Measurements from ENCODE around the gene VSTM4. TPM values are rescaled to one million over a fixed set of nuclear protein-coding genes. Genes with fewer than 3 reads are reported as not detected.

Gene VSTM4
- total RNA-seq, 1 donor from 2014 or later, result 12.2 TPM

DNA sequence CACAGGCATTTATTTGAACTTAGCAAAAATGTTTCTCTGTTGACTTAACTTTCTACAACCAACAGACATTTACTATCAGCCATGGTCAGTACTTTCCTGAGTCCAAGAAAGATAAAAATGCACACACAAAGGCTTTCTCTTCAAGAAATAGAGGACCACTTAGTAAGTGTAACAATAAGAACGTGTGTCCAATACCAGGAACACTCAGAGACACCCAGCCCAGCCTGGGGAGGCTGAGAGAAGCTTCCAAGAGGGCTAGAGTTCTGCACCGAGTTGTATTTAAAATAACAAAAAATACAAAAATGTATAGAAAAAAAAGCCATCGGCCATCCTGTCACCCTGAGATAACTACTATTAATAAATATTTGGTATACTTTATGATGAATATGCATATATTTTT, 35.8 kb downstream of the VSTM4 start:
- intact Hi-C loops (cut with micrococcal nuclease), result no loop called here
- ATAC-seq (no peak), DNase-seq (no peak)

DNA sequence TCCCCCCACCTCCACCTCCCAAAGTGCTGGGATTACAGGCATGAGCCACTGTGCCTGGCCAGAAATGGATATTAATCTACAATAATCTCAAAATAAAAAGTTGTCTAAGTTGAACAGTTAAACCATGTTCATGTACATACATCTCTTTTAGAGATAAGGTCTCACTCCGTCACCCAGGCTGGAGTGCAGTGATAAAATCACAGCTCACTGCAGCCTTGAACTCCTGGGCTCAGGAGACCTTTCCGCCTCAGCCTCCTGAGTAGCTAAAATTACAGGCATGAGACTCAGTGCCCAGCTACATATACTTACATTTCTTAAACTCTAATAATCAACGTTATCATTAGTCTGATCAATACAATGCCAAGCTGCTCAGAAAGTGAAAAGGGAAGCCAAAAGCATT, 36.2 kb downstream of the VSTM4 start:
- DNase-seq (no peak), ATAC-seq (no peak)
- intact Hi-C loops (cut with micrococcal nuclease), result no loop called here

DNA sequence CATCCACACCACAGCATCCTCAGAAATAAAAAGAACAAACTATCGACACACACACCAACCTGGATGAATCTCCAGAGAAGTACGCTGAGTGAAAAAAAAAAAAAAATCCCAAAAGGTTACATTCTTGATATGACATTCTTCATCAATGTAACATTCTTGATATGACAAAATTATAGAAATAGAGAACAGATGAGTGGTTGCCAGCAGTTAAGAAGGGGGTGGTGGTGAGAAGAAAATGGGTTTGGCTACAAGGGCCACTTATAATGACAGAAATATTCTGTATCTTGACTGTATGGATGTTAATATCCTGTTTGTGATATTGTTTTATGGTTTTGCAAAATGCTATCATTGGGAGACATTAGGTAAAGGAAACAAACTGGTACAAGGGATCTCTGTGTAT, 36.9 kb downstream of the VSTM4 start:
- no peak for DNase-seq
- intact Hi-C loops (cut with micrococcal nuclease), result no loop called here
- ATAC-seq, result no peak

DNA sequence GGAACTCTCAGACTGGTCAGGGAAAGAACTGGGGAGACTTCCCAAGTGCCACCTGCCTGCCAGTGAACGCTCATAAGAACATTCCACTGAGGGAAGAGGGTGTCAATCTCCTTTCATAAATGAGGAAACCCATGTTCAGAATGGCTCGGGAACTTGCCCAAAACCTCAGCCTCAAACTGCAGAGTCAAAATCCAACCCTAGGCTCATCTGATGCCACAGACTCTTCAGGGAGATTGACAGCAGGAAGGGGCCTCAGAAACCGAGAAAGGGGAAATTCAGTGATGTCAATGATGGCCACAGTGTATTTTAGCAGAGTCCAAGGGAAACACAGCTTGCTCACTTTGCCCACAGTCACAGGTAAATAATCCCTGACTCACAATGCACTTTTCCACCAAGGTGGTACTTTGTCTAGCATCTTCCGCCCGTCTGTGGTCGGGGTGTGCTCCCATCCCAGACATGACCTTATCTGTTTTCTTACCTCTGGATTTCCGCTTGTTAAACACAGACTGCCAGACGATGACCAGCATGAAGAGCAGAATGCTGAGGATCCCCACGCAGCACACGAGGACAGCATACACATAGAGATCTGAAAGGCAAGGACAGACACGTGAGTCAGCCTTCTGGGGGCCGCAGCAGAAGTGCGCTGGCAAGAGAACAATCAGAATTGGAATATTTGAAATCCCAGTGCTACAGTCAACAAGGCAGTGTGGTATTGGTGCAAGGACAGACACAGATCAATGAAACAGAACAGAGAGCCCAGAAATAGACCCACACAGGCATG, 38.4 kb downstream of the VSTM4 start:
- intact Hi-C loops (cut with micrococcal nuclease), result no loop called here
- DNase-seq (no peak), ATAC-seq (no peak)

DNA sequence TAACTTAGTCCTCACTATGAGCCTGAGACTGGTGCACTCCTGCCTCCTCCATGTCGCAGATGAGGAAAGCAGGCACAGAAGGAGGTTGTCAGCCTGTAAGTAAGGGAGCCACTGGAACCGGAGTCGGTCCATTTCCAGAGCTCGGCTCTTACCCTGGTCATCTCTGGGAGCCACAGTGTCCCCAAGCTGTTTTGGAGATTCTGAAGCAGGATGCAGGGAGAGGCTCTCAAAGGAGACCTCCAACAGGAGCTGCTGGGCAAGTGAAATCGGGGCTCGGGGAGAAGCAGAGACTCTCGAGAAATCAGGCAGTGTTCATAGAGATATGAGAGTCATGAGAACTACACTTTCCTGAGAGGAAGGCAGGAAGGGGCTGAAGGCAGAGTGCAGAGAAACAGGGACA, 39.0 kb downstream of the VSTM4 start:
- intact Hi-C loops (cut with micrococcal nuclease), result no loop called here
- no peak for DNase-seq
- ATAC-seq, result no peak

DNA sequence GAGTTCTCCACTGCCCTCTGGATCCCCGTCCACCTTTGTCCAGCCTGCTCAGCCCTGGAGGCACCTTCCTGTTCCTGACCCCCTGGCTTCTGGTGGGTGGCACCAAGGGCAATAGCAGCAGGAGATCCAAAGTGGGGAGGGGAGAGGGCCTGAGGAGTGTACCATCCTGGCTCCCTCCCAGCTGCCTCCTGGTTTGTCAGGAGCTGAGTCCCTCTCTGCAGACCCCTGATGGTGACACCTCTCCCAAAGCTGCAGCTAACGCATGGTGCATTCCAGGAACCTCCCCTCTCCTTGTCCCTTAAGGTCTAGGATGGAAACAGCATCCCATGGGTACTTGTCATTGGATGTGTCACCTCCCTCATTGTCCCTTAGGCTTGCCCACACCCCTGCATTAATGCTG, 39.6 kb downstream of the VSTM4 start:
- intact Hi-C loops (cut with micrococcal nuclease), result no loop called here
- no peak for DNase-seq
- no peak for ATAC-seq

DNA sequence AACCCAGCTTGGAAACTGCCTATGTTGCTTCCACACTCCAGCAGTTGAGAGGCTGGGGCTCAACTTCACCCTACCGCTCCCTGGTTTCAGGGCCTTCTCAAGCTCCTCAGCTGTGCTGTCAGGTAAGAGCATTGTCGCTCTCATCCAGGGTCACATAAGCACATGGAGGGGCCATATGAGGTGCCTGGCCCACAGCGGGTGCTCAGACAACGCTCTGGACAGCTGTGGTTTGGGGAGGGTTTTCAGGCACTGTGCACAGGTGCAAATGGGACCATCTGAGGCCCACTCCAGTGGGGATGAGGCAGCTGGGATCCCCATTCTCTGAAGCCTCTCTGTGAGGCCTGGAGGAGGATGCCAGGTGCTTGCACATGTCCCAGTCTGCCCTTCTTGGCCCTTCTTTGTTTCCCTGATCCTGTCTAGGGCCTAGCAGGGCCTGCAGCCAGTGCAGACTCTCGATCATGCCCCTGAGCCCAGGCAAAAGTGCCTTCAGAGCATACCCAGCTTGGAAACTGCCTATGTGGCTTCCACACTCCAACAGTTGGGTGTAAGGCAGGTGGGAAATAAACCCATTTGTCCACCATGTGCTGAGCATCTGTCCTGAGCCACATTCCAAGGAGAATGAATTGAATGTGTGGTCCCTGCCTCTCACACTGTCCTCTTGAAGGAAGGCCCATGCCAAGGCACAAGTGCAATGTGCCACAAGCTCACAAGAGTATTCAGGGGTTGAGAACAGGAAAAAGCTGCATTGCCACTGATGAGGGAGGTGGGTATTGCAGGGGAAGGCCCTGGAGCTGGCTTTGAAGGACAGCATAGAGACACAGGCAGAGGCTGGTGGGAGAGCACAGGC, 40.3 kb downstream of the VSTM4 start:
- intact Hi-C loops (cut with micrococcal nuclease), result no loop called here
- ATAC-seq (no peak), DNase-seq (no peak)

DNA sequence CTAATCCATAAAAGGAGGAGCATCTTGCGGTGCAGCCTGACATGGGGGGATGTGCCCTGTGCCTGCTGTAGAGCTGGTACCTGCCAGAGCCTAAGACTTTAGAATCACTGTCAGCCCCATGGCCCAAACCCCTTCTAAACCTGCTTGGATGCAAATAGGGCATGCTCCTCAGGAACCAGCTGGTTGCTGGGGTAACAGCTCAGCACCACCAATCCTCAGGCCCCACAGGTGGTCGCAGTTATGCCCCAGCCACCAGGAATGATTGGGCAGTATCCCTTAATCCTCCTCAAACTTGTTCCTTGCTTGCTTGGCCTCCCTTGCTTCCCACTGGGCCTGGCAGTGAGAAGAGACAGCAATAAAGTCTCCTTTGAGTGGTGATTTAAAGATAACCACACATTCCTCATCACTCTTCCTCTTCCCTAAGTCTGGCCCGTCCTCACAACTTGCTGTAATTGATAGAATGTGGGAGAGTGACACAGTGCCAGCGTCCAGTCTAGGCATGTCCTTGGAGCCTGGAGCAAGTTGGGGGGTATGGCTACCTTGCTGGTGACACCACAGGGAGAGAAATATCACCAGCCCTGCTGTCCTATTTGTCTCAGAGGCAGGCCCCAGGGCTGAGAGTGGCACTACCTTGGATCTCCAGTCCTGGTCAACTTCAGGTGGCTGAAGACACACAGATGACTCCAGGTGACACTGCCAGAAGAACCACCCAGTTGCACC, 43.0 kb downstream of the VSTM4 start:
- intact Hi-C loops (cut with micrococcal nuclease), result no loop called here
- ATAC-seq, result no peak
- no peak for DNase-seq

DNA sequence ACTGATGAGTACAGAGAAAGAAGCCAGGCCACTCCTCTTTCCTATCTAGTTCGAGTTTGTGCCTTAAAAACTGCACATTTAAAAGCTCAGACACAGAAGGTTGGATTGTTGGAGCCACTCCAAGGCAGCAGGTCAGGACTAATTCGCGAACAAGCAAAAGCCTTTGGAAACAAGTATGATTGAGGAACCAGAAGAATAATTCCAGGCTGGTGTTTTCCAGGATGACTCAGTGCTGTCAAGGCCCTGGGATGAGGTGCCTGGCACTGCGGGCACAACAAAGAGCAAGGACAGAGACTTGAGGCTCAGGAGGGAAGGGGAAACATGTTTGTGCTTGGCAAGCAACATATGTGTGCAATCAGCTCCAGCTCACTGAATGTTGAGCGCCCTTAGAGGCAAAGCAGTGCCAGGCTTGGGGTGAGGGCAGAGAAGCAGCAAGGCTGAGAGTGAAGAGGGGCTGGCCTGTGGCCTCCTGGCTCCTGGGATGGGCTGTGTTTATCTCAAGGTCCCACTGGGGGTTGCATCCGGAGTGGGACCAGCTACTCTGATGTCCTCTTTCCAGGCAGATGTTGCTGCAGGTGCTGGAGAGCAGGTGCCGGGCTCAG, 44.1 kb downstream of the VSTM4 start:
- no peak for DNase-seq
- ATAC-seq, result peak; percentile 59
- intact Hi-C loops (cut with micrococcal nuclease), result no loop called here

DNA sequence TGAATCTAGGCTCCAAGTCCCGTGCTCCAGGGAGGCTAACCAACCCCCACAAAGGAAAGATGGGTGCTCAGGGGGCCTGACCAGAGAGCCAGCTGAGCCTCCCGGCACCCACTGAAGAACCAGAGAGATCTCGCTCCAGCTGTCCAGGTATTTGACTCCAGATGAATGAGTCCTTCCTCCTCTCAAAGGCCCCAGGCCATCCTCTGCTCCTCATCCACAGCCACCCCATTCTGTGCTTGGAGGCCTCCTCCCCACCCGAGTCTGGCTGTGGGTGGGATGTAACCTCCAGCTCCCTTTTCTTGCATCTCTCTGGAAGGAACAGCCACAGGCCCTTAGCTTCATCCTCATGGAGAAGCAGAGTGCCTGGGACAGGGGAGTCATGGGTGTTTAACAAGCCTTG, 44.6 kb downstream of the VSTM4 start:
- intact Hi-C loops (cut with micrococcal nuclease), result no loop called here
- no peak for ATAC-seq
- DNase-seq, result no peak

DNA sequence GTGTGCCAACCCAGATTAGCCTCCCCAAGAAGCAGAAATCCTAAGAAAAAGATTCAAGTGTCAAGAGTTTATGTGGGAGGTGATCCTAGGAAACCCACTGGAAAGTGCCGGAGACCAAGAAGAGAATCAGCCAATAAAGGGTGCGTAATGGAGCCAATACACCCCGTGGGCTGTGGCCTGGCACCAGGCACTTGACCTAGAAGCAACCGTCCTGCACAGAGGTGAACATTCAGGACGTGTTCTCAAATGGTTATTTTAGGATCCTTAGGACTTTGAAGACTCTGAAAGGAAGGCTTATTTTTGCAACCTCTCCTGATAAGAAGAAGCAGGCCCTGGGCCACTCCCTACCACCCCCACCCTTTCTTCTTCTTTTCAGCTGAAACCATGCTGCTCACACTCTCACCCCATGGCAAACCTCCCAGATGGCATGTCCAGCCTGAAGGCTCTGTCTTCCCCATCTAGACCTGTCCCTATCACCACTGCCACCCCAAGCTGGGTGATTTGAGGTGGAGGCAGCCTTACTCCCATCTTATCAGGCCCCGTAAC, 46.6 kb downstream of the VSTM4 start:
- intact Hi-C loops (cut with micrococcal nuclease), result no loop called here
- ATAC-seq (peak; percentile 66), DNase-seq (no peak)

DNA sequence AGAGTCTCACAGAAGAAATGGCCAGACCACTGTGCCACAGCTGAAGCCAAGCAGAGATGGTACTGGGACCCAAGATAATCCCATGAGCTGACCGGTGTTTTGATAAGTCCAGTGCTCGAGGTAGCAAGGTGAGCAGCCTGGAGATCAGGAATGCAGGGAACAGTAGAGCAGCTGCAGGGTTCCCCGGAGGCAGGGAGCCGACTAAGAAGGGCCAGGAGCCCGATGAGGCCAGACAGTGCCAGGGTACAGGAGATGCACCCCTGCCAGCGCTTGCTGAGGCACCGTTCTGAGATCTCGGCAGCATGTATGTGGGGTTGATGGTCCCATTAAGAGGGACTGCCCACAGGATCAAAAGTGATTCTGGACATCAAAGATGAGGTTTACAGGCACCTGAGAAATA, 47.1 kb downstream of the VSTM4 start:
- ATAC-seq (no peak), DNase-seq (no peak)
- intact Hi-C loops (cut with micrococcal nuclease), result no loop called here

DNA sequence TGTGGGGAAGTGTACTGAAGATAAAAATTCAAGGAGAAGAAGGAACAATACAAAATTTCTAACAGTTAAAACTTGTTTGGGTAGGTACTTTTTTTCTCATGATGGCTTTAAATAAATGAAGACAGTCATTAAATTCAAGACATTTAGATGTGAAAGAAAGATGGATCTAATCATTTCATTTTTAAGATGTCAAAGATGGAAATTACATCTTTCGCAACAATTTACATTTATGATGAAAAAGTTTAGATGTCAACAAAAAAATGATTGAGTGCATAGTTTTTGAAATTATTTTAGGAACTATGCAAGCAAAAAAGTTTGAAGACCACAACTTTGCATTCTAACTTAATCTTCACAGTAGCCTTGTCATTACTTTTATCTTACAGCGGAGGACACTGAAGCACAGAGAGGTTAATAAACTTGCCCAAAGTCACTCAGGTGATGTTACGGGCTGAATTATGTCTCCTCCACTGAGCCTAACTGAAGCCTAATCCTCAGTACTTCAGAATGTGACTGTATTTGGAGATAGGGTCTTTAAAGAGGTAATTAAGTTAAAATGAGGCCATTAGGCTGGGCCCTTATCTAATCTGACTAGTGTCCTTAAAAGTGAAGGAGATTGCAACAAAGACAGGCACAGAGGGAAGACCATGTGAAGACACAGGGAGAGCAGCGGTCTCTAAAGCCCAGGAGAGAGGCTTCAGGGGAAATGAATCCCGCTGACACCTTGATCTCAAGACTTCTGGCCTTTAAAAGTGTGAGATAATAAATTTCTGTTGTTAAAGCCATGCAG, 48.2 kb downstream of the VSTM4 start:
- DNase-seq, result no peak
- intact Hi-C loops (cut with micrococcal nuclease), result no loop called here
- no peak for ATAC-seq

DNA sequence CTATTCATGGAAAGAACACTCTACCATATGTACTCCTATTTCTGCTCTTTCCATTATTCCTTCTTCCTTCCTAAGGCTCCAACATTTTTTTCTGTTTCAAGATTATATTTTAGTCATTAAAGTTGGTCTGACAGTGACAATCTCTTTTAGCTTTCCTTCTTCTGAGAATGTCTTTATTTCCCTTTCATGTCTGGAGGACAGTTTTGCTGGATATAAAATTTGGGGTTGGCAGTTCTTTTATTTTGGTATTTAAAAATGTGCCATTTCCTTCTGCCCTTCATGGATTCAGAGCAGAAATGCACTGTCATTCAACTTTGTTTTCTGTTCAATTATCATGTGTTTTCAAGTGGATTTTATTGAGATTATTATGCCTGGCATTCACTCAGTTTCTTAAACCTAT, 53.1 kb downstream of the VSTM4 start:
- intact Hi-C loops (cut with micrococcal nuclease), result no loop called here
- ATAC-seq (no peak), DNase-seq (no peak)

DNA sequence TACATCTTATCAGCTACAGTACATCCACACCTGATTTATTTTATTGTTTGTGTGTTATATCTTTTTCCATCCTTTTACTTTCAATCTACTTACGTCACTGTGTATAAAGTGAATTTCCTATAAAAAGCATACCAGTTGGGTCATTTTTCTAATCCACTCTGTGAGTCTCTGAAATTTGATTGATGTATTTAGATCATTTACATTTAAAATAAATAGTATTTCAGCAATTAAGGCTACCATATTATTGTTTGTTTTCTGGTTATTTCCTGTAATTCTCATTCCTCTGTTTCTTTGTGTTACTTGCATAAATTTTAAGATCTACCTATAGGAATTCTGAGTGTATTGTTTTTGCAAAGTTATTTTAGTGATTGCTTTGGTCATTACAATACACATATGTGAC, 53.7 kb downstream of the VSTM4 start:
- intact Hi-C loops (cut with micrococcal nuclease), result no loop called here
- DNase-seq (no peak), ATAC-seq (no peak)

DNA sequence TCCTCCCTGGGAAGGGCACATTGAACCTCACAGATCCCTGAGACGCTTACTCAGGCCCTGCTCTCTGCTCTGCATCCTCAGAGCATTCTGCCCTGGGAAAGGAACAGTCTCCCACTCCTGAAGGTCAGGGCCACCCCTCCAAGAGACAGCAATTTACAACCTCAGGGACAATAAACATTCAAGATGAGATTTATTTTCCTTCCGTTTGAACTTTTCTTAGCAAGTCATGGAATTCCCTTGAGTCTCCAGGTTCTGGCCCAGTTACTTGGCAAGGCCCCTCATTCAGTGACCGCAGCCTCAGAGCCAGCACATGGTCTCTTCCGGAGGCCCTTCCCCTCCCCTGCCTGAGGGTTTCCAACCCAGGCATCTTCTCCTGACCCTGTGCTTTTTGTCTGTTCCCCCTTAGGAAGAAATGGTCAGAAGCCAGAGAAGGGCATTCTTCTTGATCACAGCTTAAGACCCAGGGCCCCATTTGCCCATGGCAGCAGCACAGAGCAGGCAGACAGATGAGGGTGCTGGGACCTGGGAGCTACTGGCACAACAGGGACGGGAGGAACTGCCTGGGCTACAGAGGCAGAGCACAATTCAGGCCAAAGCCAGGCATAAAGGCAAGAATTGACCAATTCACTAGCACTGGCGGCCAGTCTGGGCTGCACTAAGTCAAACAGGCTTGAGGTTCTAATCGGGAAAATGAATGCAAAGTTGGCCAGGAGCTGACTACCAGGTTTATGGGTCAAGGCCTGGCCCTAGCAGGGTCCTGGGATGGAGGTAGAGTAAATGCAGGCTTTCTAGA, 56.7 kb downstream of the VSTM4 start:
- intact Hi-C loops (cut with micrococcal nuclease), result no loop called here
- DNase-seq (peak; percentile 47), ATAC-seq (peak; percentile 76)

DNA sequence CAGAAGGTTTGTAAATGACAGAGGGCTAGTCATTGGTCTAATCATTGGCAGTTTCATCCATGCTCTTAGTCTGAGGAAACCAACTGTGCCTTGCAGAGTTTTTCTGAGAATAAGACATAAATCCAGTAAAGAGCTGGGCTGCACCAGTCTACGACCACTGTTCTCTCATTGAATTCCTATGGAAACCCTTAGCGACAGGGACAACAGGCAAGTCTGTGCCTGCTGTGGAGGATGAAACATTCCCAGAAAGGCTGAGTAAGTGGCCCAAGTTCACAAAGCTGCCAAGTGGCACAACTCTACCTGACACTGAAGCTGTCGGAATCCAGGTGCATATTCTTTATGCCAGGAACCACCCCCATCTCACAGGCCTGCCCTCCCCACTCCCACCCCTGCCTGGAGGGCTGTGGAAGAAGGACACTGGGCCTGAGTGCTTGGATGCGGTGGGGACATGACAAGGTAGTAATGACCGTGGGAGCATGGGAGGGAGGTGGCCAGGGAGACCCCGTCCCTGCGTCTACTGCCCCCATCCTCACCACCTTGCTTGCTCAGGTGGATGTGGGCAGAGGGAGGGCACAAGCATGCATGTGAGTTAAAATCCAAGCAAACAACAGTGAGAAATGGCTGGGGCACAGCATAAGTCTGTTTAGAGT, 58.0 kb downstream of the VSTM4 start:
- intact Hi-C loops (cut with micrococcal nuclease), result no loop called here
- no peak for ATAC-seq
- DNase-seq, result no peak
